ENCODE measurements around the gene IMPG1.

Gene IMPG1, protein sequence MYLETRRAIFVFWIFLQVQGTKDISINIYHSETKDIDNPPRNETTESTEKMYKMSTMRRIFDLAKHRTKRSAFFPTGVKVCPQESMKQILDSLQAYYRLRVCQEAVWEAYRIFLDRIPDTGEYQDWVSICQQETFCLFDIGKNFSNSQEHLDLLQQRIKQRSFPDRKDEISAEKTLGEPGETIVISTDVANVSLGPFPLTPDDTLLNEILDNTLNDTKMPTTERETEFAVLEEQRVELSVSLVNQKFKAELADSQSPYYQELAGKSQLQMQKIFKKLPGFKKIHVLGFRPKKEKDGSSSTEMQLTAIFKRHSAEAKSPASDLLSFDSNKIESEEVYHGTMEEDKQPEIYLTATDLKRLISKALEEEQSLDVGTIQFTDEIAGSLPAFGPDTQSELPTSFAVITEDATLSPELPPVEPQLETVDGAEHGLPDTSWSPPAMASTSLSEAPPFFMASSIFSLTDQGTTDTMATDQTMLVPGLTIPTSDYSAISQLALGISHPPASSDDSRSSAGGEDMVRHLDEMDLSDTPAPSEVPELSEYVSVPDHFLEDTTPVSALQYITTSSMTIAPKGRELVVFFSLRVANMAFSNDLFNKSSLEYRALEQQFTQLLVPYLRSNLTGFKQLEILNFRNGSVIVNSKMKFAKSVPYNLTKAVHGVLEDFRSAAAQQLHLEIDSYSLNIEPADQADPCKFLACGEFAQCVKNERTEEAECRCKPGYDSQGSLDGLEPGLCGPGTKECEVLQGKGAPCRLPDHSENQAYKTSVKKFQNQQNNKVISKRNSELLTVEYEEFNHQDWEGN

DNA sequence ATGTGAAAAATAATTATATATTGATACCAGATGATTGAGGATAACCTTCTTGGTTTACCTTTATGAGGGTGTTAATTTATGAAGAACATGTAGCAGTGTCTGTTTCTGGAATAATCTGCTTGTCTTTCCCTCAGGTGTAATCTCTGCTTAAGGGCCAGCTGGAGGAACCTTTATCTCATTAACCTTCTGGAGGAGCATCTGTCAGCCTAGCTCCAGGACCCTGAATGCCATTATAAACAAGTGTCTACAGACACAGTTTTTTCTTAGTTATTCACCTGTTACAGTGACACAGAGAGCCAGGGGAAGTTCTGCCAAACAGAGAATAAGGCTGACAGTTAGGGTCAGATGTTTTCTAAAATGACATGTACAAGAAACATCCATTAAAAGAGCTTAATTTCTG lies at the start of gene IMPG1:
Gene IMPG1, minus strand, starts transcription at position 101 of the 400 bp plus-strand sequence. CDS start 174 bp downstream, outside the sequence.
- DNase-seq (ENCODE audit: low spot score) (no peak), FAIRE-seq (no peak)

DNA sequence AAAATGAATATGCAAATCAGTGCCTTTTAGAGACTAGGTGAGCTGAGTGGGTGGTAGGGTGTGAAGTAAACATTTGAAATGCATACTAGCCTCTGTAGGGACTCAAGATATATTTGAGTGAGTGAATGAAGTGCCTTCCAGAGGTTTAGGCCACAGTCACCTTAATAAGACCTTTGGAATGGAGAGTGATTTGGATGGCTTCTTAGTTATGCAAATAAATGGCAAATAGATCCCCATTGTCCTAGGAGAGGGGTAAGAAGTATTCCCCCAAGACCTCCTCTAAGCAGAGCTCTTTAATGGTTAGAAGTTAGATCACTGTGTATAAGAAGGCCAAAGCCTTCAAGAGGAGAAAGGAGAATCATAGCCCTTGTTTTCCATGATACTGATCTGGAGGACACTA lies 47.8 kb upstream of the IMPG1 start:
- FAIRE-seq = no peak
- DNase-seq (ENCODE audit: low spot score) = no peak

DNA sequence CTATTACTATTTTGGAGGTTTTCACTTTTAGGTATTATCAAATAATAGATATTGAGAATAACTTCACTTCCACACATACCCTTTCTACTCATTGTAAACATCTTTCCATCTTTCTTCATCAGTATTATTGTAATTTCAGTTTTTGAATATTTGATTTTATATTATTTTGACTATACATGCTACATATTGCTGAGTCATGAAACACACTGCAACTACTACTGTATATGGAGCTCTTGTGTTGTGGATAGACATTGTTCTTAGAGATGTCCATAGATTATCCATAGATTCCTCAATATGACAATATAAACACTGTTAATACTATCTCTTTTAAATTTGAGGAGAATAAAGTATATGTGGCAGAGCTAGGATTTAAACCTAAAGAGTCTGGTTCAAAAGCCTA lies 819 bp upstream of the IMPG1 start:
- no peak for FAIRE-seq

DNA sequence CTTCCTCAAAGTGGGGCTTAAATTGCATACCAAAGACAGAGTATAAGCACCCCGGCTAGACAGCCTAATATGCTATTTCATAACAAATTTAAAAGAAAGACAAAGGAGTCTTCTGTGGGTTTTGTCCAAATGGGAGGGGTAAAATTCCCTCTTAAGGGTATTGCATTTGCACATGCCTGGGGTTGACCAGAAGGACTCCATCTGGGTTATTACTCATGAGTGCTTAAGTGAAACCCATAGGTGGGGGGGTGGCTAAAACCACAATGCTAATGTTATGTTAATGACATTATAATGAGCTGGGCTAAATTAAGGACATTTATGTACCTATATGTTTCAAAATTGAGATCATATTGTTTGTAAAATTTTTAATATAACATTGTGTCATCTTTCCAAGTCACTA lies 15.0 kb downstream of the IMPG1 start:
- DNase-seq (ENCODE audit: low spot score) = no peak
- FAIRE-seq = no peak

More for the DNA sequence above, 819 bp upstream of the IMPG1 start:
- no peak for DNase-seq (ENCODE audit: low spot score)

DNA sequence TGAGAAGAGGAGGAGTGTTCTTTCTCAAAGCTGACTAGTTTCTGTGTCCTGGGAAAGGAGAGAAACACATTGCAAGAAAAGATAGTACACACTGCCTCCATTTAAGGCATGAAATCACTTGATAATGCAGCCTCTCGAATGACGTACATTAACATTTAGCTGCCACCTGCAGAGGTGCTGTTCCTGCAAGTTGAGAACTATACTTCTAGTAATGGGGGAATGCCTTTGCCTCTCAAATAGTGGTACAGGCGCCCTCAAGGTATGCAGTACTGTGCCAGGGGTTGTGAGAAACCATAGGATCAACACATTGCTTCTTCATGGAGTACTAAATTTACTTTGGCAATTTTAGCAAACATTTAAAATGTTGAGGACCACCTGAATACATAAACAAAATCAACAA lies 20.1 kb downstream of the IMPG1 start:
- DNase-seq (ENCODE audit: low spot score) = no peak
- FAIRE-seq = no peak

DNA sequence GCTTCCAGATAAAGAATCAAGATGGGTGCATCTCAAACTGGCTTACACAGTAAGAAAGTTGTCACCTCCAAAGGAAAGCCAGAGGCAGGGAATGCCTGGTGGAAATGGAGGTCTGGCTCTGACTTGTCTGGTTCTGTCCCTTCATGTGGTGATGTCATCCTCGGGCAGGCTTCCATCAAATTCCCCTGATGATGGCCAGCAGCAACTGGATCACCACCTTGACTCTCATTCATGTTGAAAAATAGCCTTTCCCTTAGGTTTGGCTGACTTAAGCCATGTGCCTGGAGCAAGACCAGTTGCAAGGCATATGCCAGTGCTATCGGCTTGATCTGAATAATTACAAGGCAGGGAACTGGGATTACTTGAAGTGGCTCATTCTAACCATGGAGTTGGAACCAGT lies 28.8 kb downstream of the IMPG1 start:
- DNase-seq (ENCODE audit: low spot score) (no peak), FAIRE-seq (no peak)

DNA sequence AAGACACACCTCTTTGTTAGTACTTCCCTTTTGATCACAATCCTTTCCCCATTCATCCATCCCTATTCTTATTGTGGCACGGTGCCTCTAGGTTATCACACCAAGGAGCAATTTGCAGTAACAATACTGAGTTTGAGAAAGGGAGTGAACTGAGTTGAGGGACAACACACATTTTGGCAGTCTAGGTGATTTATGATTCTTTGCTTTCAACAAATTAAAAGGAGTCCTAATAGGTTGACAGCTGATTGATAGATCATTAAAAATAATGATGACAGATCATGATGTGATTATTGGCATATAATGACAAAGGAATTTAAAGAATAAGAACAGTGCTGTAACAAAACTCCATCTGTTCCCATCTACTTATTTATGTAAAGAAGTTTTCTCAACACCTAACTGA lies 36.7 kb downstream of the IMPG1 start:
- FAIRE-seq = no peak
- no peak for DNase-seq (ENCODE audit: low spot score)

DNA sequence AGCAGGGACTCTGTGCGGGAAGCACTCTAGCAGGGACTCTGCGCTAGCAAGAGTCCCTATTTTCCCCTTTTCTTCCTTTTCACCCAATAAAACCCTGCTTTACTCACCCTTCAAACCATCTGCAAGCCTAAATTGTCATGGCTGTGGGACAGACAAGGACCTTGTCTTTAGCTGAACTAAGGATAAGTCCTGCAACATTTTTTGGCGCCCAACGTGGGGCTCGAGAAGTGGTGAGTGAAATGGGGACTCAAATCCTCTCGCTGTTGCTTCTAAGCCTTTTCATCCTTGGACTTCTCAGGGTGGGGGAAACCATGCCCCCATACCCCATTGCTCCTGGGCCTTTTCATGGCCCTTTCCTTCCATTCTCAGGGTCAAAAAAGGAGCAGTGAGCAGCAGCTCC lies 46.4 kb downstream of the IMPG1 start:
- FAIRE-seq = no peak
- DNase-seq (ENCODE audit: low spot score) = no peak

DNA sequence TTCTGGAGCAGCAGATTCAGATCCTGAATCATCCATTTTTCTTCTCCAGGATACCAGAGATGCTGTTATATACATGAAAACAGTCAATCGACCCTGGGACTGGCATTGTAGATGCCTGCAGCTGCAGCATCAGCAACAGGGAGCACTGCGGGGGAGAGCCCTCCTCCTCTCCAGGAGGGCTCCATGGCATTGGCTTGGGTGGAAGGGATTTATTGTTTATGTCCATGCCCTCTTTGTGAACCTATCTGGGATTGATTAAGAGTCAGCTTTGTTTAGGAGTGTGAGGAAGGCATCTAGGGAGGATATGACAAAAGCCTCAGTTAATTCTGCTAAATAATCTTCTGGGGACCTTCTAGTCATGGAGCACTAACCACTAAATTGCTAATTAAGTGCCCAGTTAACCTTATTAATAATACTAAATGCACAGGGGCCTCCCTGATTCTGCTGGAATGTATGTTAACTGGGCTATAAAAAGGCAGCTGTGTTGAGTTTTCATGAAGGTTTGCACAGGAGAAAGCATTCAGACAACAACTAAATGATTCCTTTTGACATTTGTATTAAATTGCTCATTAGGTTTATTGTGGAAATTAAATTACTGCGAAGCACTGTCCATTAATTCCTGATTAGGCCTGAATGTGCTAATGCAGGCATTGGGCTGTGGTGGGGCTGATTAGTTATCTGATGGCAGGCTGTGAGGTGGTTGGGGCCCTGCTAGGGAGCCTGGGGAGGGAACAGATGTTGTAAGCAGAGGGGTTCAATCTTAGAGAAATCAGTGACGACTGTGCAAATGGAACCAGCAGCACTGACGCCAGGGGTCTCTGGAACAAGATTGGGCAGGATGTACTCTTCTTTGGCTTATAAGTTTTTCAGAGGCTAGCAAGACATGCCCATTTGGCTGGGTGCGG lies 57.6 kb downstream of the IMPG1 start:
- DNase-seq (ENCODE audit: low spot score) (no peak), FAIRE-seq (no peak)

DNA sequence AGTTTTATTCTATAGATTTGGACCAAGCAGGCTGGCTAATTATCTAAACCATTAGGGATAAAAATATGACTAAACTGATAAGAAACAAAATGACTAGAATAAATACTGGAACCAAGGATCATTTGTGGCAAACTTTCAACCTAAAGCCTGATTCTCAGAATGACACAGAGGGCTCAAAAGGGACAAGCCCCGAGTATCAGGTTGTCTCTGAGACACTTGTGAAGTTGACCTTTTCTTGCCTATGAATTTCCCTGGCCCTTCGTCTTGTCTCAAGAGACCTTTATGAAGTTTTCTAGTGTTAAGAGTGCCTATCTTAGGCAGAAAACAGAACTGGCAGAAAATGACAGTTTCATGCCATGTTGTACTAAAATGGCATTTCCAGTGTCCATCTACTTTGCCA lies 68.3 kb downstream of the IMPG1 start:
- FAIRE-seq = no peak
- DNase-seq (ENCODE audit: low spot score) = no peak

DNA sequence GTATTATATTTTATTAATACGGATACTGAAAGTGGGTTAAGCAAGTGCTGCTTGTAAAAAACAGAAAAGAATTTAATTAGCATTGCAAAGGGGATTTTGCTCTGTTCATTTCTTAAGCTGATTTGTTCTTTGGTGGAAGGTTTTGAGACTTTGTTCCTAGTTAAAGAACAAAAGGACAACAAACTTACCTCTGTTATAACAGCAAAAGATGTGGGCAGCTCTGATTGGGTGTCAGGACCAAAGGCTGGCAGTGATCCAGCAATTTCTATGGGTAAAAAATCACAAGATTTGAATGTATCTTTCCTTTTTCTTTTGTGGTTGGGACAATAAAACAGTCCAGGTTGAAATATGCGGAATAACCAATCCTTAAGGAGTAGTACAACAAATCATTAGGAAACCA lies 68.8 kb downstream of the IMPG1 start:
- DNase-seq (ENCODE audit: low spot score) (no peak), FAIRE-seq (no peak)

DNA sequence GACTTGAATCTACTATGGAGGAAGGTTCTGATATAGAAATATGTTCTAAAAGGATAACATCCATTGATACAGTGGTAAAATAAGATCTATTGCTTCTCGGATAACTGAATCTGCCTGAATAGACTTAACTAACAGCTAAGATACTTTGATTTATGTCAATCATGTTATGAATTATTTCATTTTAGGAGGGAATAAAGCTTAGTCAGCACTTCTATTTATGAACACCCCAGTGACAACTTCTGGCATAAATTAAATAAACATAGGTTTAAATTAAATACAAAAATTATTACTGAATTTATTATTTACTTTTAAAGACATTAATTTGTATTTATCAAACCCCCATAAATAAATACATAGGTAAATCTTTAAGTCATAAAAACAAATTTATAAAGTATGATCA lies 69.3 kb downstream of the IMPG1 start:
- DNase-seq (ENCODE audit: low spot score) (no peak), FAIRE-seq (no peak)

DNA sequence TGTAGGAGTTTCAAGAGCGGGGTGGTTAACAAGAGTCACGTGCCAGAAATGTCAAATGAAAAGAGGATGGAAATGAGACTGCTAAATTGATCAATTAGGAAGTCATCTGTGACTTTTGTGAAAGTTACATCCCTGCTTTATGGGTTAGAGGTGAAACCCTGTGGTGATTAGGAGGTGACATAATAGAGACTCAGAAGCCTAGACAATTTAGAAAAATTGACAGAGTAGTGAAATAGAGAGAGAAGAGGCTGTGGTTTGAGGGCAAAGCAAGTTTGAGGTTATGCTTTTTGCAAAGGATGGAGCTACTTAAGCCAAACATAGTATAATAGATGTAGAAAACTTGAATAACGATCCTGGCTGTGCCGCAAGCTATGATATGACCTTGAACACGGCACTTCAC lies 71.8 kb downstream of the IMPG1 start:
- FAIRE-seq (no peak), DNase-seq (ENCODE audit: low spot score) (no peak)

DNA sequence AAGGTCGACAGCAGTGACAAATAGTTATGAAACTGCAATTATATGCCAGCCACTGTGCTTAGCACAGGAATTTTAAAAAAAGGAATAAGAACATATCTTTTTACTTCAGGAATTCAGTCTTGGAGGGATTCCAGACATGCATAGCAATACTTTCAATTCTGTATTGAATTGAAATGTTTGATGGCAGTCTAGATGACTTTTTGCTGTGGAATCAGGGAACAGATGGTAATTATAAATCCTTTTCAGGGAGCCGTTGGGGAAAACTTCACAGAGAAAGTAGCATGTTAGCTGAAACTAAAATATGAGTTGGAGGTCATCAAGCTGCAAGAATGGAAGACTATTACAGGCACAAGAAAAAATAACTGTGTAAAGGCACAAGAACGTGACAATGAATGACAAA lies 74.8 kb downstream of the IMPG1 start:
- no peak for DNase-seq (ENCODE audit: low spot score)
- no peak for FAIRE-seq

DNA sequence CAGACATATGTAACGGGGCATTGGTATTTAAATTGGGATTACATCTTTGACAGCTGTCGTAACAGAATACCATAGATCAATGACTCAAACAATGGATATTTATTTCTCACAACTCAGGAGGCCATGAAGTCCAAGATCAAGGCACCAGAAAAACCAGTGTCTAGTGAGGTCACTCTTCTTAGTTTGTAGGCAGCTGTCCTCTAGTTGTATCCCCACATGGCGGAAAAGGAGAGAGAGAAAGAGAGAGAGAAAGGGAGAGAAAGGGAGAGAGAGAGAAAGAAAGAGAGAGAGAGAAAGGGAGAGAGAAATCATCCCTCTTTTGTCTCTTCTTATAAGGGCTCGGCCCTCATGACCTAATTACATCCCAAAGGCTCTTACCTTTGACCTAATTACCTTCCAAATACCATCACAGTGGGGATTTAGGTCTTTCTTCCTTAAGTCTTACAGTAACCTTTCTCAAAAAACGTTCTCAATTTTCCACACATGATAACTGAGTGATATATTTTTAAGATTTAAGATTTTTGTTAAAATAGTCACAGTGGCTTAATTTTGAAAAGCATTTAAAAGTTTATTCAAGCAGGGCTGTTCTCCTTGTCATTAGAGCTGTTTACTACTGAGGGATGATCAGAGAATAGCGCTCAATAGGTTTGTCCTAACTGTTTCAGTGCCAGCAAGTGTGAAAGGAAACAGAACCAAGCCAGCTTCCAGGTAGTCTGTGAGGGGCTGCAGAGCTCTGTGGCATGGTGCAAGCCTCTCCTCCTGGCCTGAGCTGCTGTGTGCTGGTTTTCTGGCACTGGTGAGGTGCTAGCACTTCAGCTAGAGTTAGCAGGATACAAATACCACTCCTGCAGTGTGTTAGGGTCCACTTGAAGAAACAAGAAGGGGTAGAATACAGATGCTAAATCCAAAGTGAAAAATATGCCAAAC lies 79.0 kb downstream of the IMPG1 start:
- no peak for FAIRE-seq
- DNase-seq (ENCODE audit: low spot score) = no peak

DNA sequence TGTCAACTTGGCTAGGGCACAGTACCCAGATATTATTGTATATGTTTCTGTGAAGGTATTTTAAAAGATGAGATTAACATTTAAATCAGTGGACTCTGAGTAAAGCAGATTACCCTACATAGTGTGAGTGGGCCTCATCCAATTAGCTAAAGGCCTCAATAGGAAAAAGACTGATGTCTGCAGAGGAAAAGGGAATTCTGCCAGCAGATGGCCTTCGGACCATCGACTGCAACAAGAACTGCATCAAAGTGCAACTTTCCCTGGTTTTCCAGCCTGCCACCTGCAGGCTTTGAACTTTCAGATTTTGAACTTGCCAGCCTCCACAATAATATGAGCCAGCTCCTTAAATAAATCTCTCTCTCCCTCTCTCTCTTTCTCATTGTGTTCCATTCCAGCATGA lies 80.5 kb downstream of the IMPG1 start:
- FAIRE-seq (no peak), DNase-seq (ENCODE audit: low spot score) (no peak)

DNA sequence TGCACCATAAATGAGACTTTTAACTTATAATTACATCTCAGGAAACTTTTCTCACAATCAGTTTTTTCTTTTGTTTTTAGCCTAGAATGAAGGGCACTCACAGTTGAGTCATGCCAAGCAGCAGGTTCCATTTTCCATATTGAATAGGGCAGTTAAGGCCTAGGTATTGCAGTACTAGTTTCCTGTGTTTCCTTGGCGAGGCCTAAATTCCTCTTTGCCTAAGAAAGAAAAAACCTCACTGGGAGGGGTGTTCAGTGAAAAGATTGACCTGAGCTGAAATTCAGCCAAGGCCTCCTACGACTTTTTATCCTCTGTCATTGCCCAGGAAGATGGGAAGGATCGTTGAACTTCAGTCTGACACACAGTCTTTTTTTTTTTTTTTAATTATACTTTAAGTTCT lies 85.5 kb downstream of the IMPG1 start:
- FAIRE-seq (no peak), DNase-seq (ENCODE audit: low spot score) (no peak)

DNA sequence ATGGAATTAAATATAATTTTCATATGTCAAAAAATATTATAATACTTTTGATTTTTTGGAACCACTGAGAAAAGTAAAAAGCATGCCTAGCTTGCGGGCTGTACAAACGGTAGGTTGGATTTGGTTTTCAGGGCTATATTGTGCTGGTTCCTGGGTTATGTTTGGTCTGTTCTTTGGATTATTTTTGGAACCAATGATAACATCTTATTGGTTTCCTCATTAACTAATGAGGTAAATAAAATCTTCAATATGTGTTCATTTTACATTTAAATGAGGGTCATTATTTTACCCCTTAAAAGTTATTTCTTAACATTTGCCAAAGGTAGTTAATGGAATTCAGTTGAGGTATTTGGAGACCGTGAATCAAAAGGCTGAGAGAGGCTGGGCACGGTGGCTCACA lies 96.6 kb downstream of the IMPG1 start:
- FAIRE-seq (no peak), DNase-seq (ENCODE audit: low spot score) (no peak)

DNA sequence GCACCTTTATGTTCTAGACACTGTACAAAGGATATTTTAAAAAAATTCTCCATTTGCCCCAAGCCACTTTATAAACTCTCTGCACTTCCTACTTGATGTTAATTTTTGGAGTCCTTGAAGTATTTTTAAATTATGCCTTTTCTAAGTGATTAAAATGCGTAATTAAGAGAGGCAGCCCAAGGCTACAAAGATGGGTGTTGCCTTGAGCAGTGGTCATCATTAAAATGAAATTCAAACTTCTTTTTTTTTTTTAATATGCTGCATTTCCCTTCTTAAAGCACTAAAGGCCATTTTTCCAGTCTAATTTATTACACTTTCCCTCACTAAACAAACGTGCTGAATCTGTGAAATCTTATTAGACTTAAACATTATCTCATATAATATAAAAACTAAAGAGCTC lies 102.4 kb downstream of the IMPG1 start:
- DNase-seq (ENCODE audit: low spot score) (no peak), FAIRE-seq (no peak)

DNA sequence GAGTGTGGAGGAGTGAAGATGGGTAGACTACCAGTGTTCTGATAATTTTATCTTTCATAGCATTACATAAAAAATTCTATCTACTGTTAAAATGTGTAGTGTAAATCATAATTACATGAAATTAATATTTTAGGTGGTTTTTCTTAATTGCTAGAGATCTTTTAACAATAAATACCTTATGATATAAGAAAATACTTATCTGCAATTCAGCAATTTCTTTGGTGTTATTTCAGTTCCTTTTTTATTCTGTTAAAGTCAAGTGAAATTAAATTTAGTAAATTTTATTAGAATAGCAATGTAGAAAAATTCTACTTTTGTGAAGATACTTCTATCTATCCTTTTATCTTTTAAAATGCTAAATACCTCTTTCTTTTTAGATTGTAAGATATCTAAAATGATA lies 104.3 kb downstream of the IMPG1 start:
- no peak for FAIRE-seq
- DNase-seq (ENCODE audit: low spot score) = no peak

DNA sequence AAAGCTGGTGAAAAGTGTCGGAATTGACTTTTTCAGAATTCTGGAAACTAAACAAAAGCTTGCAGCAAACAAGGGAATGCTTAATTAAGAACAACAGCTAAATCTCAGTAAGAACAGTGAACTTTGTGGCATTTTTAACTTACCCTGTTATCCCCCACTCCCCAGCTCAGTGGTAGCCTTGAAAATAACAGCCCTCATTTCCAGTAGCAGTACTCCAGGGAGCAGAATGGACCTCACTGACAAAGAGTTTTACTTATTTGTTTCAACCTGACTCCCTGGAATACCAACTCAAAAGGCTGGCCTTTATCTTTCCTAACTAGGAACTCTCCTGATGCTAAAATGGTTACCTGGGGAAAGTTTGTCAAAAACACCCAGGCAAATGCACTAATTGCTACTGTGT lies 108.9 kb downstream of the IMPG1 start:
- FAIRE-seq (no peak), DNase-seq (ENCODE audit: low spot score) (no peak)
